Kidney (tissue), 14 donors: ENCODE measurements around the gene DIAPH3. TPM values are rescaled to one million over a fixed set of nuclear protein-coding genes. Genes with fewer than 3 reads are reported as not detected.

Experiments used
- DNase-seq, 5 donors: peaks; one replicate each; pipeline ENCODE4 v3.0.0-alpha.2; 2013 to 2020
- FAIRE-seq: peaks from 2 replicates; lab custom pipeline; 2012; peaks lifted over from hg19 to GRCh38; lab: Jason Lieb, UNC
- H3K27ac ChIP-seq, 2 donors: one replicate each; pipeline ENCODE4 v1.7.0; 2013; ENCODE audit warnings: low read depth in 2 of 2, low read length in 2 of 2, inconsistent platforms in 1 of 2
- H3K27me3 ChIP-seq: one replicate; pipeline ENCODE4 v1.7.1; 2013; ENCODE audit warnings: low read length, inconsistent platforms; ENCODE audit not compliant: control insufficient read depth, insufficient read depth
- H3K36me3 ChIP-seq, 3 donors: one replicate each; pipeline versions ENCODE4 v1.7.0 to v1.7.1; 2013; ENCODE audit warnings: low read length in 3 of 3, control low read depth in 1 of 3, inconsistent platforms in 1 of 3; ENCODE audit not compliant: insufficient read depth in 3 of 3, control insufficient read depth in 2 of 3
- H3K4me1 ChIP-seq, 3 donors: one replicate each; pipeline versions ENCODE4 v1.7.0 to v1.7.1; 2013; ENCODE audit warnings: low read length in 3 of 3, inconsistent platforms in 1 of 3, low read depth in 1 of 3; ENCODE audit not compliant: control insufficient read depth in 2 of 3, insufficient read depth in 2 of 3
- H3K4me3 ChIP-seq, 3 donors: one replicate each; pipeline versions ENCODE4 v1.7.0 to v1.8.1; 2013; ENCODE audit warnings: low read length in 3 of 3, control low read depth in 1 of 3, inconsistent platforms in 1 of 3
- H3K9ac ChIP-seq, 3 donors: one replicate each; pipeline versions ENCODE4 v1.7.0 to v1.7.1; 2013; ENCODE audit warnings: low read length in 3 of 3, control low read depth in 1 of 3, inconsistent platforms in 1 of 3
- H3K9me3 ChIP-seq, 3 donors: one replicate each; pipeline versions ENCODE4 v1.7.0 to v1.7.1; 2013; ENCODE audit warnings: low read length in 3 of 3, control low read depth in 1 of 3, inconsistent platforms in 1 of 3; ENCODE audit not compliant: control insufficient read depth in 2 of 3, insufficient read depth in 1 of 3
- CTCF ChIP-seq: IDR thresholded peaks from 3 replicates; pipeline ENCODE4 v1.5.1; 2012; ENCODE audit warnings: mild to moderate bottlenecking, moderate library complexity, borderline replicate concordance; ENCODE audit not compliant: insufficient read depth; ENCODE audit errors: extremely low read depth
- intact Hi-C: fragments of 100-400 bp; cut with DNase I; formaldehyde crosslinking; loops from one replicate; pipeline ENCODE4 v1.11.1; 2022
- polyA plus RNA-seq: library from polyadenylated mRNA; stranded (reverse); fragments of 350-450 nt; fragmentation: Illumina TruSeq; extraction: RNeasy Lipid Tissue Mini Kit (QIAGEN cat#74804); gene quantifications from one replicate; pipeline ENCODE4 v1.2.3, GENCODE V29; 2014; ENCODE audit warnings: low read depth, low replicate concordance; ENCODE audit not compliant: insufficient read depth
- total RNA-seq: library from RNA; stranded (reverse); fragmentation: NEBNext Ultra II Directional; extraction: Animal tissue kit (Norgen Biotek cat#: 25700); gene quantifications from one replicate; pipeline ENCODE4 v1.2.1, GENCODE V29; 2021
- donor health status: control.
- donor health status: control.
- donor health status: control.
- donor health status: control.
- donor health status: control.
- donor health status: DM: yes; HTN: yes; CAD: no.
- donor health status: Normal renal cell carcinoma (clear cell type).

DIAPH3 gene
- total and polyA plus RNA-seq, 2 donors from 2014 or later, result 2.0 to 2.7 TPM

- intact Hi-C loops, result no loop called here
- FAIRE-seq (no peak), DNase-seq (peak in 1 of 5 donors; percentile 50)
- Histone ChIP-seq H3K4me1 (no peaks in the 10 kb centered on the region), H3K4me3 (no peak overlapping the region), H3K9ac (no peak overlapping the region), H3K27ac (peak overlapping the region in 1 of 2 donors; percentile 52), H3K27me3 (no peaks in the 10 kb centered on the region), H3K9me3 (no peaks in the 10 kb centered on the region), H3K36me3 (no peaks in the 10 kb centered on the region)
- no peak for TF ChIP-seq CTCF
These were observed 530.4 kb downstream of the DIAPH3 start for GRCh38 chr13:59633290-59633689.

GRCh38 chr13:59631271-59631670 lies 532.5 kb downstream of the DIAPH3 start:
- no peak for DNase-seq
- H3K27ac ChIP-seq, result no peak overlapping the region
- no peaks in the 10 kb centered on the region for H3K36me3 ChIP-seq
- H3K27me3 ChIP-seq, result no peaks in the 10 kb centered on the region
- H3K9ac ChIP-seq, result no peak overlapping the region
- FAIRE-seq, result no peak
- no peak for TF ChIP-seq CTCF
- no peaks in the 10 kb centered on the region for H3K4me1 ChIP-seq
- intact Hi-C loops, result no loop called here
- no peak overlapping the region for H3K4me3 ChIP-seq
- no peaks in the 10 kb centered on the region for H3K9me3 ChIP-seq

GRCh38 chr13:59625111-59625510 lies 538.6 kb downstream of the DIAPH3 start:
- H3K9me3 ChIP-seq, result no peaks in the 10 kb centered on the region
- H3K27me3 ChIP-seq, result no peaks in the 10 kb centered on the region
- intact Hi-C loops, result no loop called here
- H3K36me3 ChIP-seq, result no peaks in the 10 kb centered on the region
- no peak overlapping the region for H3K4me3 ChIP-seq
- no peak overlapping the region for H3K9ac ChIP-seq
- H3K27ac ChIP-seq, result no peak overlapping the region
- TF ChIP-seq CTCF, result no peak
- H3K4me1 ChIP-seq, result no peaks in the 10 kb centered on the region
- no peak for DNase-seq
- FAIRE-seq, result no peak
